ENCODE measurements around the gene TET1.

DNA sequence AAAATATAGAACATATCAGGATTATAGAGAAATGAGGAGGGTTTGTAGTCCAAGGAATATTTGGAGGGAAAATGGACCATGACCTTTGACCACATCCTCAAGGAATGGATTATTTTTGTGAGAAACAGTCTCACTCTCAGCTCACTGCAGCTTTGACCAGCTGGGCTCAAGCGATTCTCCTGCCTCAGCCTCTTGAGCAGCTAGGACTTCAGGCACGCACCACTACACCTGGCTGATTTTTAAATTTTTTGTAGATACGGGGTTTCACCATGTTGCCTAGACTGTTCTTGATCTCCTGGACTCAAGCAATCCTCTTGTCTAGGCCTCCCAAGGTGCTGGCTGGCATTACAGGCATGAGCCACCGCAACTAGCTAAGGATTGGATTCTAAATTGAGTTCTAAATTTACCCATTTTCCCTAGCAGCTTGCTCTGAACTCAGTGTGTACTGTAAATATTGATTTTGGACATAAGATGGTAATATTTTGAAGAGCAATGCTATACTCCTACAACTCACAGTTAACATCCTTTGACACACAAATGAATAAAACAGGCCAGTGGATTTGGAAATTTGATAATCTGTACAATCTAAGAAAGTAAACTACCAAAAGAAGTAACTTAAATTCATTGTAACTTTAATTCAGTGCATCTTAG is 73.8 kb downstream of the TET1 start:
- TF ChIP-seq SIN3A (IDR thresholded peaks at IDR 0.05; ENCODE audit: borderline replicate concordance, insufficient read depth, low read depth, low read length): no peak
- TF ChIP-seq, protein P1, sequence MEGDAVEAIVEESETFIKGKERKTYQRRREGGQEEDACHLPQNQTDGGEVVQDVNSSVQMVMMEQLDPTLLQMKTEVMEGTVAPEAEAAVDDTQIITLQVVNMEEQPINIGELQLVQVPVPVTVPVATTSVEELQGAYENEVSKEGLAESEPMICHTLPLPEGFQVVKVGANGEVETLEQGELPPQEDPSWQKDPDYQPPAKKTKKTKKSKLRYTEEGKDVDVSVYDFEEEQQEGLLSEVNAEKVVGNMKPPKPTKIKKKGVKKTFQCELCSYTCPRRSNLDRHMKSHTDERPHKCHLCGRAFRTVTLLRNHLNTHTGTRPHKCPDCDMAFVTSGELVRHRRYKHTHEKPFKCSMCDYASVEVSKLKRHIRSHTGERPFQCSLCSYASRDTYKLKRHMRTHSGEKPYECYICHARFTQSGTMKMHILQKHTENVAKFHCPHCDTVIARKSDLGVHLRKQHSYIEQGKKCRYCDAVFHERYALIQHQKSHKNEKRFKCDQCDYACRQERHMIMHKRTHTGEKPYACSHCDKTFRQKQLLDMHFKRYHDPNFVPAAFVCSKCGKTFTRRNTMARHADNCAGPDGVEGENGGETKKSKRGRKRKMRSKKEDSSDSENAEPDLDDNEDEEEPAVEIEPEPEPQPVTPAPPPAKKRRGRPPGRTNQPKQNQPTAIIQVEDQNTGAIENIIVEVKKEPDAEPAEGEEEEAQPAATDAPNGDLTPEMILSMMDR (IDR thresholded peaks at IDR 0.05): no peak
- no peak for TF ChIP-seq POLR2AphosphoS5 (IDR thresholded peaks at IDR 0.05; ENCODE audit: low read depth, low read length)
- TF ChIP-seq, protein P2, sequence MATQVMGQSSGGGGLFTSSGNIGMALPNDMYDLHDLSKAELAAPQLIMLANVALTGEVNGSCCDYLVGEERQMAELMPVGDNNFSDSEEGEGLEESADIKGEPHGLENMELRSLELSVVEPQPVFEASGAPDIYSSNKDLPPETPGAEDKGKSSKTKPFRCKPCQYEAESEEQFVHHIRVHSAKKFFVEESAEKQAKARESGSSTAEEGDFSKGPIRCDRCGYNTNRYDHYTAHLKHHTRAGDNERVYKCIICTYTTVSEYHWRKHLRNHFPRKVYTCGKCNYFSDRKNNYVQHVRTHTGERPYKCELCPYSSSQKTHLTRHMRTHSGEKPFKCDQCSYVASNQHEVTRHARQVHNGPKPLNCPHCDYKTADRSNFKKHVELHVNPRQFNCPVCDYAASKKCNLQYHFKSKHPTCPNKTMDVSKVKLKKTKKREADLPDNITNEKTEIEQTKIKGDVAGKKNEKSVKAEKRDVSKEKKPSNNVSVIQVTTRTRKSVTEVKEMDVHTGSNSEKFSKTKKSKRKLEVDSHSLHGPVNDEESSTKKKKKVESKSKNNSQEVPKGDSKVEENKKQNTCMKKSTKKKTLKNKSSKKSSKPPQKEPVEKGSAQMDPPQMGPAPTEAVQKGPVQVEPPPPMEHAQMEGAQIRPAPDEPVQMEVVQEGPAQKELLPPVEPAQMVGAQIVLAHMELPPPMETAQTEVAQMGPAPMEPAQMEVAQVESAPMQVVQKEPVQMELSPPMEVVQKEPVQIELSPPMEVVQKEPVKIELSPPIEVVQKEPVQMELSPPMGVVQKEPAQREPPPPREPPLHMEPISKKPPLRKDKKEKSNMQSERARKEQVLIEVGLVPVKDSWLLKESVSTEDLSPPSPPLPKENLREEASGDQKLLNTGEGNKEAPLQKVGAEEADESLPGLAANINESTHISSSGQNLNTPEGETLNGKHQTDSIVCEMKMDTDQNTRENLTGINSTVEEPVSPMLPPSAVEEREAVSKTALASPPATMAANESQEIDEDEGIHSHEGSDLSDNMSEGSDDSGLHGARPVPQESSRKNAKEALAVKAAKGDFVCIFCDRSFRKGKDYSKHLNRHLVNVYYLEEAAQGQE (IDR thresholded peaks at IDR 0.05; ENCODE audit: insufficient read depth in 1 of 2, low read depth in 2 of 2, low read length in 1 of 2): no peak

Data from Panc1 (cell line).